ENCODE results near the gene GUCY1A2.

Gene GUCY1A2

DNA sequence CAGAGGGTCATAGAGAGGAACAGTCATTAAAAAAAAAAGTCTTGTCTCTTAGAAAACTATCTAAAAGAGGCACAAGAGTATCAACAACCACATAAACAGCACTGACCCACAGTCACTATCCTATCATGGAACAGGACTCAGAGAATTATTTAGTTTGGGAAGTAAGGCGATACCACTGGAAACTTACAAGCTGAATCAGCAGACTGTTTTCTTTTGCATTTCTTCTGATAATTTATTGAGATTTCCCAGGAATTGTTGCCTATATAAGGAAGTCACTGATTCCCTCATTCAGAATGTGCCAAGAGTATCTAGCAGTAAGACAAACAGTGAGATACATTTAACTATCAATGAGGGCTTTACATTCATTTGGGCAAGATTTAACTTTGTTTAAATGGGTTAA lies 304.1 kb downstream of the GUCY1A2 start:
- H3K27me3 ChIP-seq = no peaks in the 10 kb centered on the region
- no peak overlapping the region for H3K4me3 ChIP-seq
- TF ChIP-seq, protein P1, sequence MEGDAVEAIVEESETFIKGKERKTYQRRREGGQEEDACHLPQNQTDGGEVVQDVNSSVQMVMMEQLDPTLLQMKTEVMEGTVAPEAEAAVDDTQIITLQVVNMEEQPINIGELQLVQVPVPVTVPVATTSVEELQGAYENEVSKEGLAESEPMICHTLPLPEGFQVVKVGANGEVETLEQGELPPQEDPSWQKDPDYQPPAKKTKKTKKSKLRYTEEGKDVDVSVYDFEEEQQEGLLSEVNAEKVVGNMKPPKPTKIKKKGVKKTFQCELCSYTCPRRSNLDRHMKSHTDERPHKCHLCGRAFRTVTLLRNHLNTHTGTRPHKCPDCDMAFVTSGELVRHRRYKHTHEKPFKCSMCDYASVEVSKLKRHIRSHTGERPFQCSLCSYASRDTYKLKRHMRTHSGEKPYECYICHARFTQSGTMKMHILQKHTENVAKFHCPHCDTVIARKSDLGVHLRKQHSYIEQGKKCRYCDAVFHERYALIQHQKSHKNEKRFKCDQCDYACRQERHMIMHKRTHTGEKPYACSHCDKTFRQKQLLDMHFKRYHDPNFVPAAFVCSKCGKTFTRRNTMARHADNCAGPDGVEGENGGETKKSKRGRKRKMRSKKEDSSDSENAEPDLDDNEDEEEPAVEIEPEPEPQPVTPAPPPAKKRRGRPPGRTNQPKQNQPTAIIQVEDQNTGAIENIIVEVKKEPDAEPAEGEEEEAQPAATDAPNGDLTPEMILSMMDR (IDR thresholded peaks at IDR 0.05) = no peak
- peaks cover 0 to 9% (median 0%) of the 10 kb centered on the region in 4 donors for H3K4me1 ChIP-seq
- H3K36me3 ChIP-seq = no peaks in the 10 kb centered on the region
- no peaks in the 10 kb centered on the region for H3K9me3 ChIP-seq
- intact Hi-C loops (cut with DNase I; ENCODE audit: low total_unique reads) = no loop called here
- no peak for DNase-seq
- H3K27ac ChIP-seq = no peak overlapping the region

DNA sequence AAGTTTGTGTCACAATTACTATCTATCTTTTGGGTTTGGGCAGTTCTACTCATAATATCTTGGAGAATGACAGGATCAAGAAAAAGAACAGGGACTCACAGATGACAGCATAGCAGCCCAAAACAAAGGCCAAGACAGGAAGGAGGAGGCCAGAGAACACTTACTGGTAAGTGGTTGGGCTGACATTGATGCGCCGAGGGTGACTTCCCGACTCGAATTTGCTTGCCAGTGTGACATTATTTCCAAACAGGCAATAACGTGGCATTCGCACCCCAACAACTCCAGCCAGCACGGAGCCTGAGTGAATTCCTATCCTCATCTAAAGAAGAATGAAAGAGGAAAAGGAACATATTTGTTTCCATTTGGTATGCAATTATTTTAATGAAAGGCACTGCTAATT lies 309.9 kb downstream of the GUCY1A2 start:
- no peaks in the 10 kb centered on the region for H3K36me3 ChIP-seq
- no peaks in the 10 kb centered on the region for H3K27me3 ChIP-seq
- TF ChIP-seq, protein P1 (IDR thresholded peaks at IDR 0.05) = no peak
- no peaks in the 10 kb centered on the region for H3K4me1 ChIP-seq
- no peak overlapping the region for H3K27ac ChIP-seq
- no peak for DNase-seq
- H3K9me3 ChIP-seq = no peaks in the 10 kb centered on the region
- H3K4me3 ChIP-seq = no peak overlapping the region
- intact Hi-C loops (cut with DNase I; ENCODE audit: low total_unique reads) = no loop called here

DNA sequence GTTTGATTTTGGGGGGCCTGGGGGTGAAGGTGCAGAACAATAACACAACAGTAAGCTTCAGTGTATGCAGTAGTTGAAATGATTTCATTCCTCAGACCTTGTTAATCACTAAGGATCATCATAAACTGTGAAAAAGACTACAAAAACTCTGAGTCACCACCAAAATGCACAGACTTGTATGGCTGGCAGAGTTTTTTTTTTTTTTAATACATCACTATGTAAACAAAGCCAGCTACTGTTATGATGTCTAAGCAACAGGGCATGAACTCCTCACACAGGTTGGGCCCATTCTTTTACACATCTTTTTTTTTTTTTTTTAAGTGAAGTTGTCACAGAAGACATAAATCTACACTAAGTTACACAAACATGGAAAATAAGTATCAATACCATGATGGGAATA lies 311.9 kb downstream of the GUCY1A2 start:
- no peaks in the 10 kb centered on the region for H3K9me3 ChIP-seq
- no peak overlapping the region for H3K27ac ChIP-seq
- TF ChIP-seq, protein P1 (IDR thresholded peaks at IDR 0.05) = no peak
- intact Hi-C loops (cut with DNase I; ENCODE audit: low total_unique reads) = no loop called here
- no peak overlapping the region for H3K4me3 ChIP-seq
- DNase-seq = no peak
- H3K36me3 ChIP-seq = no peaks in the 10 kb centered on the region
- H3K27me3 ChIP-seq = no peaks in the 10 kb centered on the region
- no peaks in the 10 kb centered on the region for H3K4me1 ChIP-seq

DNA sequence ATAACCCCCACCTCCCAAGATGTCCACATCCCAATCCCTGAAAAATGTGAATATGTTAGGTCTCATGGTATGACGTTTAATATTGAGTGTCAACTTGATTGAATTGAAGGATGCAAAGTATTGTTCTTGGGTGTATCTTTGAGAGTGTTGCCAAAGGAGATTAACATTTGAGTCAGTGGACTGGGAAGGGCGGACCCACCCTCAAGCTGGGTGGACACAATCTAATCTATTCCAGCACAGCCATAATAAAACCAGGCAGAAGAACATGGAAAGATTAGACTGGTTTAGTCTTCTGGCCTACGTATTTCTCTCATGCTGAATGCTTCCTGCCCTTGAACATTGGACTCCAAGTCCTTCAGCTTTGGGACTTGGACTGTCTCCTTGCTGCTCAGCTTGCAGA lies 315.5 kb downstream of the GUCY1A2 start:
- Histone ChIP-seq H3K27ac (no peak overlapping the region), H3K4me3 (no peak overlapping the region), H3K36me3 (no peaks in the 10 kb centered on the region), H3K9me3 (no peaks in the 10 kb centered on the region), H3K27me3 (no peaks in the 10 kb centered on the region), H3K4me1 (no peaks in the 10 kb centered on the region)
- no peak for DNase-seq
- TF ChIP-seq, protein P1 (IDR thresholded peaks at IDR 0.05) = no peak
- intact Hi-C loops (cut with DNase I; ENCODE audit: low total_unique reads) = no loop called here

DNA sequence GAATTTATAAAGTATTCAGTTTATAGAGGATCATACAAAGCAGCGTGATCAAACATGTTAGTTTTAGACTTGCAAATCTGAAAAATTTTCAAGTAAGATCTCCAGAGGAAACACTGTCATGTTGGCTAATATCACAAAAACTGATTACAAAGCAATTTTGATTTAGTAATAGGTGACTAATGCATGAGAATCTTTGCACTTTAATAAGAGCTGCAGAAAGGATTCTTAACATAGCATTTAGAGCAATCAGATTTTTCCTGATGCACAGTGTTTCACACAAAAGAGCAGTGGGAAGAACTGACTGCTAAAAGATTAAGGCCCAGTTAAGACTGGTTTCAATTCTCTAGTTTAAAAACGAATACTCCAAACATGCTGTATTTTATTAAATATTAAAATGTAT lies 321.2 kb downstream of the GUCY1A2 start:
- H3K4me3 ChIP-seq = no peak overlapping the region
- intact Hi-C loops (cut with DNase I; ENCODE audit: low total_unique reads) = no loop called here
- H3K36me3 ChIP-seq = no peaks in the 10 kb centered on the region
- H3K27ac ChIP-seq = no peak overlapping the region
- no peak for DNase-seq
- peaks cover 0 to 10% (median 0%) of the 10 kb centered on the region in 4 donors for H3K4me1 ChIP-seq
- TF ChIP-seq, protein P1 (IDR thresholded peaks at IDR 0.05) = no peak
- H3K27me3 ChIP-seq = no peaks in the 10 kb centered on the region
- H3K9me3 ChIP-seq = no peaks in the 10 kb centered on the region

DNA sequence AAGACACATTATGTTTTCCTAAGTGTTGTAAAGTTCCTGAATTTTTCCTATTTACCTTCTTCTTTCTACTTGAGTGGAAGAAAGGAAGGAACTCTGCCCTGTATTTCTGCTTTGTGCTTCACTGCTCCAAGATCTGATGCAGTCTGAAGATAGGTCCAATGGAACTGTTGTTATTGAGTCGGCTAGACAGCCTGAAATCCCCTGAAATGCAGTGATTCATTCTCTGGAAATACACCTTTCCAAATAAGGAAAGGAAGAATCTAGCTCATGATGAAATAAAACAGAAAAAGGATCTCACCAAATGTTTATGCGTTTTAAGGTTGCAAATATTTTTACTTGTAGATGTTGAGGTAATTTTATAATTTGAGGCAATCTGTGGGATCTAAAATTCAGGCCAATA lies 322.8 kb downstream of the GUCY1A2 start:
- Histone ChIP-seq H3K27ac (peak overlapping the region in 1 of 2 donors; percentile 25), H3K9me3 (no peaks in the 10 kb centered on the region), H3K4me1 (peaks cover 0 to 10% (median 0%) of the 10 kb centered on the region in 4 donors), H3K27me3 (no peaks in the 10 kb centered on the region), H3K4me3 (no peak overlapping the region), H3K36me3 (no peaks in the 10 kb centered on the region)
- no peak for DNase-seq
- TF ChIP-seq, protein P1 (IDR thresholded peaks at IDR 0.05) = no peak
- intact Hi-C loops (cut with DNase I; ENCODE audit: low total_unique reads) = no loop called here

Data from tibial artery (tissue), 4 donors.